HepG2 (cell line): ENCODE measurements around the gene GATD1. TPM values are rescaled to one million over a fixed set of nuclear protein-coding genes. Genes with fewer than 3 reads are reported as not detected.
A peak's percentile ranks its signal among the peaks of the same experiment; 100 is the strongest.

ENCODE experiments used
- ATAC-seq: fragments of 200-7000 bp; cut with Tn5 transposase; 3 replicates; pipeline ENCODE4 v1.9.1; 2020; ENCODE audit warnings: mild to moderate bottlenecking, moderate library complexity
- BruUV-seq: library from RNA; stranded (reverse); fragments of 400-500 nt; replicated peaks from 2 replicates; lab custom pipeline; 2021; lab: Mats Ljungman, UMichigan
- CTCF ChIA-PET: fragments of 300-600 bp; formaldehyde crosslinking; extraction: SDS; loops from one replicate; lab custom pipeline; 2021; ENCODE audit warnings: low total read pairs, inconsistent platforms, low intra/inter-chr PET ratio; lab: Yijun Ruan, JAX
- POLR2A ChIA-PET: fragments of 350-600 bp; sonication (Branson Sonifier 250); formaldehyde crosslinking; loops from one replicate; lab custom pipeline; 2020; ENCODE audit warnings: antibody characterized with exemption, inconsistent platforms; lab: Yijun Ruan, JAX
- DNase-seq: peaks from one replicate; pipeline ENCODE4 v3.0.0-alpha.2; 2015; ENCODE audit warnings: low spot score
- FAIRE-seq: peaks from 3 replicates; lab custom pipeline; 2011; peaks lifted over from hg19 to GRCh38; lab: Jason Lieb, UNC
- H2AFZ ChIP-seq: one replicate; pipeline ENCODE4 v1.6.1; 2011; ENCODE audit warnings: low read length, inconsistent platforms
- H3K27ac ChIP-seq: fragments of 300-600 bp; 3 replicates; pipeline ENCODE4 v1.8.0; 2011; ENCODE audit warnings: mixed run types, mild to moderate bottlenecking, mixed read lengths, low read length, inconsistent platforms; ENCODE audit not compliant: insufficient read depth; ENCODE audit errors: extremely low read length
- H3K27me3 ChIP-seq, 2 experiments: fragments of 200-600 bp in 1 of 2; 2 replicates in 1 of 2; 3 replicates in 1 of 2; pipeline versions ENCODE4 v1.6.0 to v1.8.0; 2011; ENCODE audit warnings: low read length in 2 of 2, mild to moderate bottlenecking in 2 of 2, moderate library complexity in 2 of 2, inconsistent platforms in 1 of 2; ENCODE audit not compliant: insufficient read depth in 2 of 2, control insufficient read depth in 1 of 2
- H3K36me3 ChIP-seq, 2 experiments: fragments of 200-600 bp in 1 of 2; replicated peaks in 1 of 2; 2 replicates in 1 of 2; 3 replicates in 1 of 2; pipeline versions ENCODE4 v1.5.1 to v1.8.0; 2011; ENCODE audit warnings: low read length in 2 of 2, inconsistent platforms in 1 of 2; ENCODE audit not compliant: insufficient read depth in 2 of 2, control insufficient read depth in 1 of 2
- H3K4me1 ChIP-seq: 2 replicates; pipeline ENCODE4 v1.5.1; 2012; ENCODE audit warnings: low read length, inconsistent platforms; ENCODE audit not compliant: insufficient read depth
- H3K4me2 ChIP-seq: 2 replicates; pipeline ENCODE4 v1.6.0; 2011; ENCODE audit warnings: low read depth, low read length, inconsistent platforms
- H3K4me3 ChIP-seq, 3 experiments: fragments of 200-600 bp in 1 of 3; sonication (generic), shearing (Covaris generic) in 1 of 3; replicated peaks in 1 of 3; 2 replicates each; pipeline ENCODE4 v1.5.1; 2011 to 2016; ENCODE audit warnings: low read length in 3 of 3, inconsistent platforms in 2 of 3, low read depth in 2 of 3, mild to moderate bottlenecking in 2 of 3, control low read depth in 1 of 3, mixed read lengths in 1 of 3; ENCODE audit not compliant: insufficient read depth in 1 of 3
- H3K79me2 ChIP-seq: one replicate; pipeline ENCODE4 v1.6.1; 2011; ENCODE audit warnings: low read length, inconsistent platforms; ENCODE audit not compliant: insufficient read depth
- H3K9ac ChIP-seq: 2 replicates; pipeline ENCODE4 v1.6.0; 2011; ENCODE audit warnings: mild to moderate bottlenecking, low read depth, low read length, inconsistent platforms; ENCODE audit not compliant: insufficient read depth
- H3K9me3 ChIP-seq: 2 replicates; pipeline ENCODE4 v1.5.1; 2012; ENCODE audit warnings: mild to moderate bottlenecking, low read length
- H4K20me1 ChIP-seq: 2 replicates; pipeline ENCODE4 v1.6.0; 2011; ENCODE audit warnings: inconsistent platforms, mild to moderate bottlenecking, low read length, moderate library complexity; ENCODE audit not compliant: insufficient read depth
- AGO2 ChIP-seq: fragments of 200-400 bp; formaldehyde crosslinking; optimal IDR thresholded peaks from 2 replicates; pipeline ENCODE3; 2017; ENCODE audit warnings: mild to moderate bottlenecking, low read depth, low read length, moderate library complexity
- GMEB2 ChIP-seq: IDR thresholded peaks from 2 replicates; pipeline ENCODE4 v1.6.1; 2016; ENCODE audit warnings: missing biosample characterization, missing genetic modification reagents, low read depth
- GTF3A ChIP-seq: sonication (generic); formaldehyde crosslinking; conservative IDR thresholded peaks from 2 replicates; pipeline ENCODE4 v1.4.0; 2020; ENCODE audit warnings: mild to moderate bottlenecking, missing genetic modification reagents
- KAT7 ChIP-seq: IDR thresholded peaks from 2 replicates; pipeline ENCODE4 v1.6.1; 2018; ENCODE audit warnings: borderline replicate concordance, missing compliant biosample characterization
- NCOA1 ChIP-seq: sonication (generic); formaldehyde crosslinking; IDR thresholded peaks from 2 replicates; pipeline ENCODE4 v1.9.0; 2021; ENCODE audit warnings: missing genetic modification reagents
- POLR2AphosphoS5 ChIP-seq: IDR thresholded peaks from 2 replicates; pipeline ENCODE4 v1.6.1; 2012; ENCODE audit warnings: low read depth, low read length
- POLR2G ChIP-seq: fragments of 200-400 bp; formaldehyde crosslinking; IDR thresholded peaks from 2 replicates; pipeline ENCODE4 v1.6.1; 2018; ENCODE audit warnings: mild to moderate bottlenecking, low read depth, low read length, moderate library complexity
- RBFOX2 ChIP-seq: fragments of 200-400 bp; formaldehyde crosslinking; IDR thresholded peaks from 2 replicates; pipeline ENCODE4 v1.6.1; 2017; ENCODE audit warnings: low read depth, mild to moderate bottlenecking, low read length
- RBM22 ChIP-seq: fragments of 200-400 bp; formaldehyde crosslinking; optimal IDR thresholded peaks from 2 replicates; pipeline ENCODE3; 2017; ENCODE audit warnings: mild to moderate bottlenecking, low read length, moderate library complexity
- REL ChIP-seq: sonication (generic); formaldehyde crosslinking; conservative IDR thresholded peaks from 2 replicates; pipeline ENCODE4 v1.8.0; 2022; ENCODE audit warnings: mild to moderate bottlenecking, missing genetic modification reagents, moderate library complexity
- ZBTB42 ChIP-seq: sonication (generic); formaldehyde crosslinking; IDR thresholded peaks from 2 replicates; pipeline ENCODE4 v1.5.0; 2020; ENCODE audit warnings: mild to moderate bottlenecking, missing genetic modification reagents
- ZNF510 ChIP-seq: sonication (generic); formaldehyde crosslinking; IDR thresholded peaks from 2 replicates; pipeline ENCODE4 v1.4.0; 2020; ENCODE audit warnings: low read depth, mild to moderate bottlenecking, missing genetic modification reagents
- WGBS: methylation state at CpG from one replicate; pipeline ENCODE4 v1.1.6; 2017; ENCODE audit warnings: low lambda C conversion rate; 5-methylcytosine and 5-hydroxymethylcytosine counted together
- in situ Hi-C: cut with HindIII; loops from 2 replicates; pipeline ENCODE4 v1.10.0; 2017; ENCODE audit warnings: low pct_unique_long_range_greater_than_20kb; ENCODE audit not compliant: extremely low pct_ligation_motif_present
- intact Hi-C: fragments of 100-400 bp; cut with micrococcal nuclease; formaldehyde crosslinking; loops from one replicate; pipeline ENCODE4 v1.10.0; 2022; ENCODE audit not compliant: unreplicated experiment
- polyA plus RNA-seq, 8 experiments: library from polyadenylated mRNA; depleted of rRNA in 3 of 8; stranded (reverse) in 7 of 8; unstranded in 1 of 8; fragments of >200 nt; fragmentation: Illumina TruSeq in 4 of 8; extraction: Trizol in 4 of 8; gene quantifications; 2 replicates each; pipeline versions ENCODE4 v1.2.1 to v1.2.3, GENCODE V29; 2011 to 2016; ENCODE audit warnings: low read depth in 4 of 8, missing spikeins in 1 of 8, mixed read lengths in 1 of 8; ENCODE audit not compliant: insufficient read depth in 1 of 8
- total RNA-seq, 5 experiments: library from RNA; depleted of rRNA; stranded (reverse); fragments of >200 nt; fragmentation: Illumina TruSeq; extraction: Trizol; gene quantifications; 2 replicates each; pipeline ENCODE4 v1.2.3, GENCODE V29; 2016; ENCODE audit warnings: low read depth in 1 of 5
- TF ChIP-seq, protein P1 (sequence below): sonication (generic); formaldehyde crosslinking; IDR thresholded peaks from 2 replicates; pipeline ENCODE4 v1.5.1; 2020; ENCODE audit warnings: mild to moderate bottlenecking, moderate library complexity, missing genetic modification reagents
- TF ChIP-seq, protein P2 (sequence below): sonication (generic); formaldehyde crosslinking; conservative IDR thresholded peaks from 2 replicates; pipeline ENCODE4 v1.8.1; 2023; ENCODE audit warnings: missing genetic modification reagents

GATD1 gene
- total and polyA plus RNA-seq, 2 of the 13 experiments (the other 11 are each of a cell fraction or from before 2014, with no cell fraction given) = 31.3 to 60.5 TPM

GRCh38 chr11:813072-813455 lies 35.8 kb upstream of the GATD1 start (continued):
- TF ChIP-seq, protein P1, sequence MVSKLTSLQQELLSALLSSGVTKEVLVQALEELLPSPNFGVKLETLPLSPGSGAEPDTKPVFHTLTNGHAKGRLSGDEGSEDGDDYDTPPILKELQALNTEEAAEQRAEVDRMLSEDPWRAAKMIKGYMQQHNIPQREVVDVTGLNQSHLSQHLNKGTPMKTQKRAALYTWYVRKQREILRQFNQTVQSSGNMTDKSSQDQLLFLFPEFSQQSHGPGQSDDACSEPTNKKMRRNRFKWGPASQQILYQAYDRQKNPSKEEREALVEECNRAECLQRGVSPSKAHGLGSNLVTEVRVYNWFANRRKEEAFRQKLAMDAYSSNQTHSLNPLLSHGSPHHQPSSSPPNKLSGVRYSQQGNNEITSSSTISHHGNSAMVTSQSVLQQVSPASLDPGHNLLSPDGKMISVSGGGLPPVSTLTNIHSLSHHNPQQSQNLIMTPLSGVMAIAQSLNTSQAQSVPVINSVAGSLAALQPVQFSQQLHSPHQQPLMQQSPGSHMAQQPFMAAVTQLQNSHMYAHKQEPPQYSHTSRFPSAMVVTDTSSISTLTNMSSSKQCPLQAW (CRISPR knock-in tag) = no peak
- TF ChIP-seq REL (no peak), POLR2G (0 out of 2 replicates have a peak, but pooled peaks have one; percentile 11), KAT7 (CRISPR knock-in tag) (no peak), ZNF510 (CRISPR knock-in tag) (no peak), RBM22 (peak; percentile 2)

DNA sequence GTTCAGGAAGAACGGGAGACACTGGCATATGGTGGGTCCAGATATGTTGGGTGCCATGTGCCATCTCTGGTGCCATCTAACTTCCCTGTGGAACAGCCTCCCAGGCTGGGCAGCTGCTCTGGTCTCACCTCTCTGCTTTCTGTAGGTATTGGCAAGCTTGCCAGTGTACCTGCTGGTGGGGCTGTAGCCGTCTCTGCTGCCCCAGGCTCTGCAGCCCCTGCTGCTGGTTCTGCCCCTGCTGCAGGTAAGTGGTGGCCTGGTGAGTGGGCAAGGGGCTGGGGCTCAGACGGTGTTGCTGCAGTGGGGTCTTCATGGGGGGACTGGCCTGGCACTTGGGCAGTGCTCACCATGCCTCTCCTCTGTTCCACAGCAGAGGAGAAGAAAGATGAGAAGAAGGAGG lies 35.1 kb upstream of the GATD1 start:
- ATAC-seq = no peak
- ChIA-PET POLR2A (interaction anchor here (0.8 to 1.9 kb wide), 4 partner anchors 9 to 140 kb away, joined by 3 to 9 read pairs (median 3); no protein-coding TSS in a partner anchor), CTCF (no interaction called here)
- BruUV-seq = no TSS peak
- DNase-seq = no peak
- H2AFZ ChIP-seq = no peak overlapping the region
- intact Hi-C loops = no loop called here
- H3K27me3 ChIP-seq = no peaks in the 10 kb centered on the region; a peak in 1 of 5 replicates
- 90% methylated on average over 2 of the region's 3 CpGs for WGBS
- H3K9me3 ChIP-seq = no peaks in the 10 kb centered on the region
- H4K20me1 ChIP-seq = peaks cover 24% of the 10 kb centered on the region
- TF ChIP-seq NCOA1 (no peak), ZBTB42 (CRISPR knock-in tag) (no peak), GTF3A (CRISPR knock-in tag) (no peak), POLR2AphosphoS5 (0 out of 2 replicates have a peak, but pooled peaks have one; percentile 5), AGO2 (peak; percentile 71), GMEB2 (CRISPR knock-in tag) (no peak), RBFOX2 (peak; percentile 10; the same call in 1 of the 2 replicates)
- TF ChIP-seq, protein P2, sequence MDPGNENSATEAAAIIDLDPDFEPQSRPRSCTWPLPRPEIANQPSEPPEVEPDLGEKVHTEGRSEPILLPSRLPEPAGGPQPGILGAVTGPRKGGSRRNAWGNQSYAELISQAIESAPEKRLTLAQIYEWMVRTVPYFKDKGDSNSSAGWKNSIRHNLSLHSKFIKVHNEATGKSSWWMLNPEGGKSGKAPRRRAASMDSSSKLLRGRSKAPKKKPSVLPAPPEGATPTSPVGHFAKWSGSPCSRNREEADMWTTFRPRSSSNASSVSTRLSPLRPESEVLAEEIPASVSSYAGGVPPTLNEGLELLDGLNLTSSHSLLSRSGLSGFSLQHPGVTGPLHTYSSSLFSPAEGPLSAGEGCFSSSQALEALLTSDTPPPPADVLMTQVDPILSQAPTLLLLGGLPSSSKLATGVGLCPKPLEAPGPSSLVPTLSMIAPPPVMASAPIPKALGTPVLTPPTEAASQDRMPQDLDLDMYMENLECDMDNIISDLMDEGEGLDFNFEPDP (CRISPR knock-in tag) = no peak
- peaks cover 19 to 27% of the 10 kb centered on the region in 2 experiments for H3K36me3 ChIP-seq
- peaks cover 41% of the 10 kb centered on the region for H3K4me1 ChIP-seq
- H3K9ac ChIP-seq = no peak overlapping the region
- no peak overlapping the region for H3K4me3 ChIP-seq
- in situ Hi-C loops = no loop called here
- peaks cover 33% of the 10 kb centered on the region for H3K79me2 ChIP-seq
- no peak for FAIRE-seq
- H3K4me2 ChIP-seq = peak overlapping the region; percentile 93; the same call in 1 of the 2 replicates
- no peak overlapping the region for H3K27ac ChIP-seq
